T-helper 2 cell (primary cell): ENCODE results near the gene ZMYND15.
A peak's percentile ranks its signal among the peaks of the same experiment; 100 is the strongest.

Experiments
- DNase-seq, 5 experiments: peaks; one replicate each; pipeline versions ENCODE4 v3.0.0 to v3.0.0-alpha.2; 2012 to 2022

ZMYND15 gene

GRCh38 chr17:4715063-4715744 is 24.4 kb upstream of the ZMYND15 start:
- peak in 4 of 5 experiments; percentile 19 to 85 (median 52) for DNase-seq

DNA sequence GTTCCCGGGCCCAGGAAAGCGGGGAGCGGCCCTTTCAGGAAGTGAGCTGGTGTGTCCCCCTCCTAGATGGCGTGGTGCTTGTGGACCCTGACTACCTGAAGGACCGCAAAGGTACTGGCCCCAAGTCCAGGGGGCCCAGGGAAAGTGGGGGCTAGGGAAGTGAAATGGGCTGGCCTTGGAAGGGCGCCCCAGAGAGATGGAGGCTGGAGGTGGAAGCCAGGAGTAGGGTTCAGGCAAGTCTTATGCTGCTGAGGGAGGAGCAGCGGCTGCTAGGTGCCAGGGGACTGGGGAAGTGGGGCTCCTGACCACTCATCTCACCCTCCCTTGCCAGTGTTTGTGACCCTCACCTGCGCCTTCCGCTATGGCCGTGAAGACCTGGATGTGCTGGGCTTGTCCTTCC is 23.6 kb upstream of the ZMYND15 start:
- no peak for DNase-seq

DNA sequence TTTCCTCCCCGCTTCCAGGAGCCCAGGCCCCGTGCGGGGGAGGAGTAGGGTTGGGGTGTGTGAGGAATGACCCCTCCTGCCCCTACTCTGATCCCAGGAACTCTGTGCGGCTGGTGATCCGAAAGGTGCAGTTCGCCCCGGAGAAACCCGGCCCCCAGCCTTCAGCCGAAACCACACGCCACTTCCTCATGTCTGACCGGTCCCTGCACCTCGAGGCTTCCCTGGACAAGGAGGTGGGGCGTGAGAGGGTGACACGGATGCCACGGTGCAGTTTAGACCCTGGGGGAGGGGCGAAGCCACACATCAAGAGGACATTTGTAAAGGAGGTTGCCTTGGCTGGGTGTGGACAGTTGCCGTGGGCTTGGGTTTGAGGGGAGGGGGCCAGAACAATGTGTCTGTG is 21.8 kb upstream of the ZMYND15 start:
- DNase-seq, result no peak

- DNase-seq, result no peak
Observed at GRCh38 chr17:4718276-4718675, 21.4 kb upstream of the ZMYND15 start.

DNA sequence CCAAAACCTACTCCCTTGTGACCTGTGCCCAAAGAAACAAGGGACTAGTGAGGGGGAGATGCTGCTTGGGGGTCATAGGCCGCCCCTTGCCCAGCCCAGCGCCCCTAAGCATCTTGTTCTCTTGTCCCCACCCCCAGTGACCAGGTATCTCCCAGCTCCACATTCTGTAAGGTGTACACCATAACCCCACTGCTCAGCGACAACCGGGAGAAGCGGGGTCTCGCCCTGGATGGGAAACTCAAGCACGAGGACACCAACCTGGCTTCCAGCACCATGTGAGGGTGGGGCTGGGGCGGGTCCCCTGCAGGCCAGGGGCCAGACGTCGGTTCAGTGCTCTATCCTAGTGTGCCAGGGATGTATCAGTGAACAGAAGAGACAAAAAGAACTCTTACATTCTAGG is 20.5 kb upstream of the ZMYND15 start:
- DNase-seq, result no peak

- DNase-seq, result no peak
Observed at GRCh38 chr17:4719684-4720221, 19.9 kb upstream of the ZMYND15 start.

- DNase-seq, result no peak
Observed at GRCh38 chr17:4720787-4721186, 18.8 kb upstream of the ZMYND15 start.

DNA sequence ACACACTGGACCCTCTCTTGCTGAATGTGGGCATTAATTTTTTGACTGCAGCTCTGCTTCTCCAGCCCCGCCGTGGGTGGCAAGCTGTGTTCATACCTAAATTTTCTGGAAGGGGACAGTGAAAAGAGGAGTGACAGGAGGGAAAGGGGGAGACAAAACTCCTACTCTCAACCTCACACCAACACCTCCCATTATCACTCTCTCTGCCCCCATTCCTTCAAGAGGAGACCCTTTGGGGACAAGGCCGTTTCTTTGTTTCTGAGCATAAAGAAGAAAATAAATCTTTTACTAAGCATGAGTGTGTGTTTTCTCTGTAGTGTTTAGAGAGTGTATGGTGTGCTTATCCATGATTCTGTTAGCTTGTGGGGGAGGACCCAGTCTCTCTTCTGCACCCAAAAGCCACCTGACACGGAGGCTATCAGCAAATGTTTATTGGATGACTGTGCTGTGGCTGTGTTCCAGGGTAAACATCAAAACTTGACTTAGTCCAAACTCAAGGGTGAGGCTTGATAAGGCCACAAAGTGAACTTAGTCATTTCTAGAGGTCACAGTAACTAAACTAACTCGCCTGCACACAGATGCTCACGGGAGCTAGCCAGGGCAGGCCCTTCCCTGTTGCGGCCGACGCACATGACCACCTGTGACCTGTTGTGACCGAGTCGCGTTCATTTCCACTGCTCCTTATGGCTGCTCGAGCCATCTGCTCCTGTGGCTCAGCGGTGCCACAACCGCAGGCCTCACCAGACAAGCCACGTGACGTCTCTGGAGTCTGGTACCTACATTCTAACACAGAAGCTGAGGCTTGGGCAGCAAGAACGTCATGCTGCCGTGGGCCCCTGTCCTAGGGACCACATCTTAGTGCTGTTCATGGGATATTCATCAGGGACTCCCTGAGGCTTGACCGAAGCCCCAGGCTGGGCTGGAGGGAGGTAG is 18.2 kb upstream of the ZMYND15 start:
- DNase-seq, result peak in 1 of 5 experiments; percentile 47

DNA sequence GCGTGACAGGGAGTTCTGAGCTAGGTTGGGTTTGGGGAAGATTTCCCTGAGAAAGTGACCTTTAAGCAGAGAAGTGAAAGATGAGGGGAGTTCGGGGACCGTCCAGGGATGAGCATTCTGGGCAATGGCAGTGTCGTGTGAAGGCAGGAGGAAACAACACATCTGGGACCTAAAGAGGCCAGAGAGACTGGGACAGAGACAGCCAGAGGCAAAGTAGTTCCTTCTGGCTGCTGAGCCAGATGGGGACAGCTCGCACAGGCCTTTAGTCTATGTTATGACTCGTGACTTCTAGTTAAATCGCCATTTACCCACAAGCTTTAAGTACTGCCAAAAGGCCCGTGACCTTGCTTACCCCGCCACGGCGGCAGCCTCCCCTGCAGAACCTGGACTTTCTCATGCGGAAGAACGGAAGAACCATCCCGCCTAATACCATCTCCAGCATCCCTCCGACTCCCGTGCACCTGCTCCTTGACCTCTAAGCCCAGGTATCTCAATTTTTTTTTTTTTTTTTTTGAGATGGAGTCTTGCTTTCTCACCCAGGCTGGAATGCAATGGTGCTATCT is 16.9 kb upstream of the ZMYND15 start:
- DNase-seq, result no peak

- no peak for DNase-seq
Observed at GRCh38 chr17:4724650-4725049, 15.0 kb upstream of the ZMYND15 start.

DNA sequence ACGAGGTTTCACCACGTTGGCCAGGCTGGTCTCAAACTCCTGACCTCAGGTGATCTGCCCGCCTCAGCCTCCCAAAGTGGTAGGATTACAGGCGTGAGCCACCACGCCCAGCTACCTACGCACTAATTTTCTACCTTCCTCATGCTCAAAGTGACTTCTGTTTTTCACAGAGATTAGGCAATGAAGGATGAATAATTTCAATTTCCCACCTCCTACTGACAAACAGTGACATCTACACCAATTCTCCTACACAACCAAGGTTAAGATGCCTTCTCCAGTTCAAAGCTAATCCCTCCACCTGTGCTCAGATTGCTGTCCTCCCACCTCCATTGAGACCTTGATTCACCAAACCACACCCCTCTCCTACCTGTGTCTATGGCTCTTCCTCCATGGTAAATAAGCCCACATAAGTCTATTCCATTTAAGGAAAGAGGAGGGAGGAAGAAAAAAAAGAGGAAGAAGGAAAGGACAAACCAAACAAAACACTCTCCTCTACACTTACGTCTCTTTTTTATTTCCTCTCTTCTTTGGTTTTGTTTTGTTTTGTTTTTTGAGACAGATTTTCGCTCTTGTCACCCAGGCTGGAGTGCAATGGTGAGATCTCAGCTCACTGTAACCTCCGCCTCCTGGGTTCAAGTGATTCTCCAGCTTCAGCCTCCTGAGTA is 13.9 kb upstream of the ZMYND15 start:
- no peak for DNase-seq

DNA sequence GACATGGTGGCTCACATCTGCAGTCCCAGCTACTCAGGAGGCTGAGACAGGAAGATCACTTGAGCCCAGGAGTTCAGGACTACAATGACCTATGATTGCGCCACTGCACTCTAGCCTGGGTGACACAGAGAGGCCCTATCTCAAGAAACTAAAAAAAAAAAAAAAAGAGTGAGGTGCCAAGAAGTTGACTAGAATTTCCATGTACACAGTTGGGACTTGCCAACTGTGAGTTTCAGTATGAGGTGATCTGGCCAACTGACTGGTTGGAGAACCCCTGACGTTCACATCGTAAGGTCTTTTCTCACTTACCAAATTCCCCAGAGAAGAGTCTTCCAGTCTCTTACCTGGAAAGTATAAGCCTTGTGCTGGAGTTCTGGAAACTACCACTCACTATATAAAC is 11.5 kb upstream of the ZMYND15 start:
- peak in 1 of 5 experiments; percentile 57 for DNase-seq

DNA sequence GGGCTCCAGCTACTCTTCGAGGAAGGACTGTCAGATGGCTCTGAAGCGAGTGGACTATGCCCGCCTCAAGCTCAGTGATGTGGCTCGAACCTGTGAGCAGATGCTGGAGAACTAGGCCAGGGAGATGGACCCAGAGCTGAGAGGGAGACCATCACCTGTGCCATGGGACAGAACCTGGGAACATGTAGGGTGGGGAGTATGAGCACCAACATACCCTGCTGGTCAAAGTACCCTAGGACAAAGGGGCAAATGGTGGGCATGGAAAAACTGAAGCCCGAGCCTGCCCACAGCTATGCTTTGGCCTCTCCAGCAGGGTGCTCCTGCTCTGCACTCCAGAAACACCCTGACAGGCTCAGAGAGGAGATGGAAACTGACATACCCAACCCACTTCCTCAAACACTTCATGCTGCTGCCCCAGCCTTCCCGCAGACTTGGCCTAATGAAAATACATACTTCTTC is 6.5 kb upstream of the ZMYND15 start:
- DNase-seq, result no peak

DNA sequence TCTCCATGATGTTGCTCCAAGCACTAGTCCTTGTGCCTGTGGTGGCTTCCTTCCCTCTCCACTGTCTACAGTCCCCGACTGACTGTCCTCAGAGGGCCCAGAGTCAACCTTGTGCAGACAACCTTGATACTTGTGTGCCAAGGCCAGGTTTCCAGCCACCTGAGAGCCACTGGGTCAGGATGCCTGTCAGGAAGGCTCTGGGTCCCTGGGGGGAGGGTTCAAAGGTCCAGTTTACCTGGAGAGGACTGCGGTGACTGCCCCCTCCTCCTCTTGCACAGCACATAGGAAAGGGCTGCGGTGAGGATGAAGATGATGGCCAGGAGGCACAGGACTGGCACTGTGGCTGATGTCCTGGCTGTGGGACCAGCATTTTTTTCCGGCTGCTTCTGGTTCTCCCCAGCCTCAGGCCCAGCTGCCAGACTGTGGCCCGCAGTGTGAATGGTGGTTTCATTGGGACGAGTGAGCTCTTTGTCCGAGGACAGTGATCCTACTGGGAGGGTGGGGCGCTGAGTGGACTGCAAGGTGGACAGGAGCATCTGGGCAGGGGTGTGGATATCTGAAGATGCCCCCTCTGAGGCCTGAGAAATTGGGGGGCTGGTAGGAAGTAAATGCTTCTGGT is 4.7 kb upstream of the ZMYND15 start:
- no peak for DNase-seq

DNA sequence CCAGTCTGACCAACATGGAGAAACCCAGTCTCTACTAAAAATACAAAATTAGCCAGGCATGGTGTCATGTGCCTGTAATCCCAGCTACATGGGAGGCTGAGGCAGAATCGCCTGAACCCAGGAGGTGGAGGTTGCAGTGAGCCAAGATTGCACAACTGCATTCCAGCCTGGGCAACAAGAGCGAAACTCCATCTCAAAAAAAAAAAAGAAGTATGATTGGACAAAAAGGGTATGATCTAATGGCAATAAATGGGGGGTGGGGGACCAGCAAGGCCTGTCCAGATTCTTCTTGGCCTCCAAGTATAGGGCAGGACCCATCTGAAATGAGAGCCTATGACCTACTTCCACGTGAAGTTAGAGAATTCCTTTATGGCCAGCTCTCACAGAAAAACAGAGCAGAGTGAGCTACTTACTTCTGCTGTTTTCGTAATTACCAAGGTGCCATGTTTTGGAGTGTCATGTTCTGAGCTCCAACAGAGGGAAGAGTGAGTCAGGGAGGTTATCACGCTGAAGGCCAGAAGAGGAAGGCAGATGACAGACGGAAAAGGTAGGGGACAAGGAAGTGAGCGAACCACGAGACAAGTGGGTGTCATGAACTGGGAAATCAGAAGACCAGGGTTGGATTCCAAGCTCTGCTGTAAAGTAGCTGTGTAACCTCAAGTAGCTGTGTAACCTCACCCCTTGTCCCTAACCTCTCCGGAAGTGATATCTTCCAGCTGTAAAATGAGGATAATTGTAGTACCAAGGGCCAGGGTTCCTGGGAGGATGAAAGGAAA is 3.6 kb upstream of the ZMYND15 start:
- DNase-seq, result no peak

DNA sequence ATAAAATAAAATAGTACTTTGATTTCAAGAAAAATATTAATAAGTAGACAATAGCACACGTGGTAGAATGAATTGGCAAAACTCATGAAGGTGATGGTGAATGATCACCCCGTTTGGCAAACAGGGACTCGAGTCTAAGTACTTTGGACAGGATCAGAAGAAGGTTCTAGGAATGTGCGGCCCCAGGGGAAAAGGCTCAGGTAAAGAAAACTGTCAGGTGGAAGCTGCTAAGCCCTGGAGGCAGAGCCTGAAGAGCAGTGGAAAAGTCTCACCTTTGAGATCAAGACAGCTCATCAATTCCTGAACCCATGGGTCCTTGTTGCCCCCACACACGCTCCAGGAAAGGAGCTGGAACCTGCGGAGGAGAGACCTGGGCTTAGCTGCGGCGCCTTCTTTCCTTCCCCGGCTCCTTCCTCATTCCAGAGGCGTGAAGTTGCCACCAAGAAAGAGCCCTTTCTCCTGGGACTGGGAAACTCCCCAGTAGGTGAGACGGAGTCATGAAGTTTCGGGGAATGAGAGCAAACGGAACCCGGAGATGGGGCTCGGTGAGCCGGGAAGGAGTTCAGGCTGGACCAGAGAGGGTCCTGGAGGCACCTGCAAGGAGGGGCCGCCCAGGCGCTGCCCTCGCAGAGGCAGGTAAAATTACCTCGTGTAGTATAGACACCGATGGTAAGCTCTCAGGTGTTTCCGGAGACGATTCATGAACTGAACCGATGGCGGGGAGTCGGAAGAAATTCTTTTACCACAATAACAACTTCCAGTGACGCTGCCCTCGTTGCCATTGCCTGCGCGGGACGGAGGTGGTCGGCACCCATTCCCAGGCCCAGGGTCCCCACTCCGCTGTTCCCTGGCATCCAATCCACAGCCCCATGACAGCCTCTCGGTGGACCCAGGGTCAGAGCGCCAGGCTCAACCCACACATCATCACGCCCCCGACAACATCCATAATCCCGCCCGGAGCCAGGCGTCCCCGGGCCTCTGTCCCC is 1.2 kb upstream of the ZMYND15 start:
- peak in 2 of 5 experiments; percentile 11 to 26 for DNase-seq

GRCh38 chr17:4740025-4740351 is 355 bp downstream of the ZMYND15 start:
- no peak for DNase-seq

DNA sequence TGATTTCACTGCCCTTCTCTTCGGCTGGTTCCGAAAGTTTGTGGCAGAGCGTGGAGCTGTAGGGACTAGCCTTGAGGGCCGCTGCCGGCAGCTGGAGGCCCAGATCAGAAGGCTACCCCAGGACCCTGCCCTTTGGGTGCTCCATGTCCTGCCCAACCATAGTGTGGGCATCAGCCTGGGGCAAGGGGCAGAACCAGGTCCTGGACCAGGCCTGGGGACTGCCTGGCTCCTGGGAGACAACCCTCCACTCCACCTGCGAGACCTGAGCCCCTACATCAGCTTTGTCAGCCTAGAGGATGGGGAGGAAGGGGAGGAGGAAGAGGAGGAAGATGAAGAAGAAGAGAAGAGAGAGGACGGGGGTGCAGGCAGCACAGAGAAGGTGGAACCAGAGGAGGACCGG is 951 bp downstream of the ZMYND15 start:
- DNase-seq, result no peak

DNA sequence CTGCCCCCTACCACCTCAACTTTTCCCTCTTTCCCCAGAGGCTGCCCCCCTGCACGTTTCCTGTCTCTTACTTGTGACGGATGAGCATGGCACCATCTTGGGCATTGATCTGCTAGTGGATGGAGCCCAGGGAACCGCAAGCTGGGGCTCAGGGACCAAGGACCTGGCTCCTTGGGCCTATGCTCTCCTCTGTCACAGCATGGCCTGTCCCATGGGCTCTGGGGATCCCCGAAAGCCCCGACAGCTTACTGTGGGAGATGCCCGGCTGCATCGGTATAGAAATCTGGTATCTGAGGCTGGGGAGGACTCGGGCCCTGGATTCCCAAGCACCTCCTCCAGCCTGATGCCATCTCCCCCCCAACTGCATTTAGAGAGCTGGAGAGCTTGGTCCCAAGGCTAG is 1.9 kb downstream of the ZMYND15 start:
- no peak for DNase-seq

- DNase-seq, result no peak
Observed at GRCh38 chr17:4742133-4742532, 2.5 kb downstream of the ZMYND15 start.
